Stimulated activated naive CD4-positive, alpha-beta T cell (primary cell): ENCODE measurements around the gene DCHS1.

Source experiments
- DNase-seq, 6 experiments: peaks; one replicate each; lab custom pipeline; 2025; lab: John Stamatoyannopoulos, UW

DCHS1 gene

GRCh38 chr11:6611092-6611962 is 44.3 kb downstream of the DCHS1 start:
- DNase-seq = peak in 2 of 6 experiments; percentile 25 to 41

- no peak for DNase-seq
Measured at GRCh38 chr11:6610591-6610990, 45.0 kb downstream of the DCHS1 start.

DNA sequence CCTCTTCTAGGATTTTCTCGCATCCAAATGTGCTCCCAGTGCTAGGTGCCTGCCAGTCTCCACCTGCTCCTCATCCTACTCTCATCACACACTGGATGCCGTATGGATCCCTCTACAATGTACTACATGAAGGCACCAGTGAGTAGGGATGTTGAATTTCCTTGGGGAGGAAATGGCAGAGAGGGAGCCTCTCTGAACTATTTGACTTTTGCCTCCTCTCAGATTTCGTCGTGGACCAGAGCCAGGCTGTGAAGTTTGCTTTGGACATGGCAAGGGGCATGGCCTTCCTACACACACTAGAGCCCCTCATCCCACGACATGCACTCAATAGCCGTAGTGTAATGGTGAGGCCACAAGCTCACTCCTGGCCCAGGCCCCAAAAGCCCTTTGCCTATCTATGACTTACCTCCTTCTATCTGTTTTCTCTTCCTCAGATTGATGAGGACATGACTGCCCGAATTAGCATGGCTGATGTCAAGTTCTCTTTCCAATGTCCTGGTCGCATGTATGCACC is 46.0 kb downstream of the DCHS1 start:
- no peak for DNase-seq

- DNase-seq = no peak
Measured at GRCh38 chr11:6608726-6609501, 46.7 kb downstream of the DCHS1 start.

- DNase-seq = no peak
Measured at GRCh38 chr11:6608011-6608410, 47.6 kb downstream of the DCHS1 start.

- no peak for DNase-seq
Measured at GRCh38 chr11:6607190-6607795, 48.3 kb downstream of the DCHS1 start.

GRCh38 chr11:6606471-6607189 is 49.0 kb downstream of the DCHS1 start:
- DNase-seq = peak in 1 of 6 experiments; percentile 45

DNA sequence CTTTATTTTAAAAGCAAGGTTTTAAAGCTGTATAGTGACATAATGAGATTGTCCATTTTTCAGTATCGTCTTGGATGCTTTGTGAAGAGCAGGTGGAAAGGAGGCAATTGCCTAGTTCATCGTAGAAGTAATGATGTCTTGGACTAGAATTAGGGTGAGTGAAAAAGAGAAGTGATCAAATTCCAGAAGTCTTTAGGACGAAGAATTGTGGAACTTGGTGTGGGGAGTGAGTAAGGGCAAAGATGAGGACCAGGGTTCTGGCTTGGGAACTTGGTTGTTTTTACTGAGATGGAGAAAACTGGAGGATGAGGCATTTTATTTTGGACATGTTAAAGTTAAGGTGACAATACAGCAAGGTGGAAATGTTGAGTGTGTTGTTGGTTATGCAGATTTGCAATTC is 50.8 kb downstream of the DCHS1 start:
- no peak for DNase-seq

DNA sequence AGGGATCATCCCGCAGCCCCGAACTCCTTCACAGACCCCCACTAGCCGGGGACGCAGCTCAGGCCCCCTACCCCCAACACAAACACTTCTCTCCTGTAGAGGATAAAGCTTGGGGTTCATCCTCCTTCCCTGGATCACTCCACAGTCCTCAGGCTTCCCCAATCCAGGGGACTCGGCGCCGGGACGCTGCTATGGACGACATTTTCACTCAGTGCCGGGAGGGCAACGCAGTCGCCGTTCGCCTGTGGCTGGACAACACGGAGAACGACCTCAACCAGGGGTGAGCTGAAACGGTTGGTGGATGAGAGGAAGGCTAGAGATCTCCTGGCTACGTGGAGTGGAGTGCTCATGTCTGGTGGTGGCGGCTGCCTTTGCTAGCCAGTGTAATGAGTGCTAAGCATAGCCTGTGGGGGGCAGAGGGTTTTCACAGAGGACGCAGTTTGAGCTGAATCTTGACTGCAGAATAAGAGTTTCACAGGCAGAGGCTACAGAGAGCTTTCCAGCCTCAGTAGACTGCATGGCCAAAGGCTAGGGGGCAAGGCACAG is 51.5 kb downstream of the DCHS1 start:
- peak; percentile 26 to 65 (median 42) for DNase-seq

GRCh38 chr11:6603287-6604080 is 52.1 kb downstream of the DCHS1 start, which contains the start of the genes ILK and RRP8:
TSS of gene ILK (plus strand) at chr11:6603774. CDS start at chr11:6604272, 498 bp downstream.
TSS of gene RRP8 (minus strand) at chr11:6603616. CDS start at chr11:6603502, 114 bp downstream.
- peak; percentile 64 to 78 (median 68) for DNase-seq

- no peak for DNase-seq
Measured at GRCh38 chr11:6602096-6602940, 53.3 kb downstream of the DCHS1 start.

- no peak for DNase-seq
Measured at GRCh38 chr11:6601041-6601461, 54.6 kb downstream of the DCHS1 start.

GRCh38 chr11:6599881-6600390 is 55.7 kb downstream of the DCHS1 start:
- no peak for DNase-seq

DNA sequence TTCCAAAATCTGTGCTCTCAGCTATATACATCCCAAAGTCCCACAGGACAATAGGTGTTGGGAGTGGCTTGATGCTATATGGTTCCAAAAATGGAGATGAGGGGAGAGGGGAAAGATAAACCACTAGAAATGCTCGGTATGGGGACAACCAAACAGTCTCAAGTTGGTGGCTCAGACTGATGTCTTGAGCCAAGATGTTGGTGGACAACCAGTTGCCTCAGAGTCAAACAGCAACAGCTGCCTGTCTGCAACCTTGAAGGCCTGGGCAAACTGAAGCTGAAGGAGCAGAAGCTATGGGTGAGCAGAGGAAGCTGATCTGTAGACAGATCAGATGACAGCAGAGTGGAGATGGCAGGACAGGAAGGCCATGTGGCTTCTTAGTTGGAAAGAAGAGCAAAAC is 56.2 kb downstream of the DCHS1 start:
- no peak for DNase-seq

GRCh38 chr11:6598555-6598954 is 57.1 kb downstream of the DCHS1 start:
- DNase-seq = no peak

DNA sequence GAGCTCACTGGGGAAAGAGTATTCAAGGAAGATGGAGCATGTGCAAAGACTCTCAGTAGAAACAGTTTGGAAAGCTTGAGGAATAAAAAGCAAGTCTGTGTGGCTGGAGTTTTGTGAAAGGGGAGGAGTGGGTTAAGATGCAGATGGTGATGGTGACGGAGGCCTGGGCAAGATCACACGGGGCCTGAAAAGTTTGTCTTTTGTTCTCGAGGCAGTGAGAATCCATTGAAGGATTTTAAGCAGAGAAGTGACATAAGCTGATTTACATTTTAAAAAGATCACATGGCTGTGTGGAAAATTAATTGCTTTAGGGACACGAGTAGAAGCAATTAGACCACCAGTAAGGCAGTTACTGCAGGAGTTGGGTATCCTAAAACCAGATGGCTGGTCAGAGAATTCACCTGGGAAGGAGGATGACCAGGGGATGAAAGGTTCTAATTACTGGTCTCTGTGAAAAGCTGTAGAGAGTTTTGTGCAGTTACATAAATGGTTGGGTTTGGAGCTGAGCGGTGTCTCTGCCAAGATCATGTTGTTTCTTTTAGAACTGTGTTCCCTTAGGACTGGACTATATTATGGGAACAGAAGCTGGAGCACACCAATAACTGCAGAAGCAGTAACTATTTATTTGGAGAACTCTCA is 59.3 kb downstream of the DCHS1 start:
- no peak for DNase-seq

- DNase-seq = no peak
Measured at GRCh38 chr11:6594142-6594768, 61.4 kb downstream of the DCHS1 start.

DNA sequence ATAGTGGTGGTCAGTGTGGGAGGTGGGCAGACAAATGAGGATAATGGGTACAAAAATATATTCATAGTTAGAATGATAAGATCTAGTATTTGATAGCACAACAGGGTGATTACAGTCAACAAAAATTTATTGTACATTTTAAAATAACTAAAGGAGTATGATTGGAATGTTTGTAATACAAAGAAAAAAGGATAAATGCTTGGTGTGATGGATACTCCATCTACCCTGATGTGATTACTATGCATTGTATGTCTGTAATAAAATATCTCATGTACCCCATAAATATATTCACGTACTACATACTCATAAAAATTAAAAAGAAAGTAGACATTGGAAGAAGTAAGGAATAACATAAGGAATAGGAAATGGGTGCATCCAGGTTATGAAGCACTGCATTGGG is 67.6 kb downstream of the DCHS1 start:
- no peak for DNase-seq
